ENCODE measurements around the gene RAD9A. TPM values are rescaled to one million over a fixed set of nuclear protein-coding genes. Genes with fewer than 3 reads are reported as not detected.

Gene RAD9A
- total RNA-seq, 1 donor from 2014 or later = 10.4 TPM

GRCh38 chr11:67436459-67437081 is 44.8 kb downstream of the RAD9A start:
- H3K9me3 ChIP-seq (ENCODE audit: low read depth) = no peaks in the 10 kb centered on the region
- H4K20me1 ChIP-seq (ENCODE audit: low read depth) = no peaks in the 10 kb centered on the region
- Mint-ChIP-seq H3K4me1 (peaks cover 7% of the 10 kb centered on the region), H3K27me3 (ENCODE audit: insufficient read depth, low read depth) (peaks cover 2% of the 10 kb centered on the region), H3K9me3 (no peaks in the 10 kb centered on the region), H3K4me3 (peak overlapping the region; percentile 9), H3K36me3 (peaks cover 16% of the 10 kb centered on the region), H3K27ac (peak overlapping the region; percentile 16)
- no peaks in the 10 kb centered on the region for H3K4me1 ChIP-seq
- H3K4me2 ChIP-seq = no peak overlapping the region
- no peak overlapping the region for H3K9ac ChIP-seq
- no peaks in the 10 kb centered on the region for H3K27me3 ChIP-seq
- no peak for TF ChIP-seq EZH2phosphoT487 (IDR thresholded peaks at IDR 0.05)
- no peak for TF ChIP-seq CTCF (IDR thresholded peaks at IDR 0.05)
- no peak for TF ChIP-seq EZH2 (IDR thresholded peaks at IDR 0.05)
- no peak for DNase-seq (ENCODE audit: low spot score)
- H3F3A ChIP-seq (ENCODE audit: low read depth) = no peaks in the 10 kb centered on the region
- no peak overlapping the region for H3K4me3 ChIP-seq
- no peaks in the 10 kb centered on the region for H3K79me2 ChIP-seq (ENCODE audit: low read depth)
- no peaks in the 10 kb centered on the region for H3K36me3 ChIP-seq
- H3K27ac ChIP-seq = no peak overlapping the region
- H2AFZ ChIP-seq (replicated peaks) = no peak overlapping the region

GRCh38 chr11:67437082-67437808 is 45.5 kb downstream of the RAD9A start, which contains the start of gene PTPRCAP:
Gene PTPRCAP (minus strand): TSS chr11:67437682. CDS start chr11:67437619, 63 bp downstream.
- Histone ChIP-seq H3K27me3 (no peaks in the 10 kb centered on the region), H2AFZ (replicated peaks) (no peak within 1 kb of the TSS)

GRCh38 chr11:67437809-67438157 is 46.0 kb downstream of the RAD9A start:
- H2AFZ ChIP-seq (replicated peaks) = no peak overlapping the region
- no peaks in the 10 kb centered on the region for H3K36me3 ChIP-seq
- peaks cover 8% of the 10 kb centered on the region for H3K36me3 Mint-ChIP-seq
- no peaks in the 10 kb centered on the region for H3K4me1 ChIP-seq
- H3K27ac Mint-ChIP-seq = no peak overlapping the region
- no peak overlapping the region for H3K27ac ChIP-seq
- H3K4me3 Mint-ChIP-seq = no peak overlapping the region
- no peaks in the 10 kb centered on the region for H3K79me2 ChIP-seq (ENCODE audit: low read depth)
- no peak overlapping the region for H3K4me2 ChIP-seq
- peaks cover 2% of the 10 kb centered on the region for H3K27me3 Mint-ChIP-seq (ENCODE audit: insufficient read depth, low read depth)
- H3K9me3 Mint-ChIP-seq = no peaks in the 10 kb centered on the region
- H3K9ac ChIP-seq = no peak overlapping the region
- TF ChIP-seq EZH2phosphoT487 (IDR thresholded peaks at IDR 0.05) = no peak
- TF ChIP-seq EZH2 (IDR thresholded peaks at IDR 0.05) = no peak
- TF ChIP-seq CTCF (IDR thresholded peaks at IDR 0.05) = no peak
- H4K20me1 ChIP-seq (ENCODE audit: low read depth) = no peaks in the 10 kb centered on the region
- no peaks in the 10 kb centered on the region for H3K9me3 ChIP-seq (ENCODE audit: low read depth)
- peaks cover 6% of the 10 kb centered on the region for H3K4me1 Mint-ChIP-seq
- H3F3A ChIP-seq (ENCODE audit: low read depth) = peaks cover 3% of the 10 kb centered on the region
- DNase-seq (ENCODE audit: low spot score) = no peak
- no peaks in the 10 kb centered on the region for H3K27me3 ChIP-seq
- no peak overlapping the region for H3K4me3 ChIP-seq

More at GRCh38 chr11:67437082-67437808, 45.5 kb downstream of the RAD9A start, which contains the start of gene PTPRCAP:
- peaks cover 2% of the 10 kb centered on the region for H3K27me3 Mint-ChIP-seq (ENCODE audit: insufficient read depth, low read depth)
- Histone ChIP-seq H3K4me2 (no peak within 1 kb of the TSS), H3K9me3 (ENCODE audit: low read depth) (no peaks in the 10 kb centered on the region), H3K36me3 (no peaks in the 10 kb centered on the region), H3K79me2 (ENCODE audit: low read depth) (no peaks in the 10 kb centered on the region), H3K4me3 (no peak within 1 kb of the TSS), H3K27ac (no peak within 1 kb of the TSS), H4K20me1 (ENCODE audit: low read depth) (no peaks in the 10 kb centered on the region), H3K4me1 (no peaks in the 10 kb centered on the region), H3F3A (ENCODE audit: low read depth) (no peaks in the 10 kb centered on the region), H3K9ac (no peak within 1 kb of the TSS)
- H3K9me3 Mint-ChIP-seq = no peaks in the 10 kb centered on the region
- H3K36me3 Mint-ChIP-seq = peaks cover 9% of the 10 kb centered on the region
- peak within 1 kb of the TSS; percentile 16 for H3K27ac Mint-ChIP-seq
- no peak for DNase-seq (ENCODE audit: low spot score)
- TF ChIP-seq EZH2phosphoT487 (IDR thresholded peaks at IDR 0.05) = no peak
- no peak for TF ChIP-seq EZH2 (IDR thresholded peaks at IDR 0.05)
- no peak for TF ChIP-seq CTCF (IDR thresholded peaks at IDR 0.05)
- peaks cover 6% of the 10 kb centered on the region for H3K4me1 Mint-ChIP-seq
- peak within 1 kb of the TSS; percentile 9 for H3K4me3 Mint-ChIP-seq
